ENCODE data around the gene TLR9.
A peak's percentile ranks its signal among the peaks of the same experiment; 100 is the strongest.

Gene TLR9

GRCh38 chr3:52222319-52223221 is 2.9 kb downstream of the TLR9 start:
- no peak overlapping the region for H3K4me3 ChIP-seq (ENCODE audit: low read depth, low read length)
- TF ChIP-seq MAX (IDR thresholded peaks at IDR 0.05; ENCODE audit: low read depth, low read length) (no peak), CTCF (IDR thresholded peaks at IDR 0.05; ENCODE audit: low read depth, low read length) (no peak), POLR2A (IDR thresholded peaks at IDR 0.05; ENCODE audit: extremely low read depth, insufficient read length) (no peak), MYC (IDR thresholded peaks at IDR 0.05; ENCODE audit: low read depth, low read length) (no peak)
- no peak for DNase-seq (ENCODE audit: low read depth)

DNA sequence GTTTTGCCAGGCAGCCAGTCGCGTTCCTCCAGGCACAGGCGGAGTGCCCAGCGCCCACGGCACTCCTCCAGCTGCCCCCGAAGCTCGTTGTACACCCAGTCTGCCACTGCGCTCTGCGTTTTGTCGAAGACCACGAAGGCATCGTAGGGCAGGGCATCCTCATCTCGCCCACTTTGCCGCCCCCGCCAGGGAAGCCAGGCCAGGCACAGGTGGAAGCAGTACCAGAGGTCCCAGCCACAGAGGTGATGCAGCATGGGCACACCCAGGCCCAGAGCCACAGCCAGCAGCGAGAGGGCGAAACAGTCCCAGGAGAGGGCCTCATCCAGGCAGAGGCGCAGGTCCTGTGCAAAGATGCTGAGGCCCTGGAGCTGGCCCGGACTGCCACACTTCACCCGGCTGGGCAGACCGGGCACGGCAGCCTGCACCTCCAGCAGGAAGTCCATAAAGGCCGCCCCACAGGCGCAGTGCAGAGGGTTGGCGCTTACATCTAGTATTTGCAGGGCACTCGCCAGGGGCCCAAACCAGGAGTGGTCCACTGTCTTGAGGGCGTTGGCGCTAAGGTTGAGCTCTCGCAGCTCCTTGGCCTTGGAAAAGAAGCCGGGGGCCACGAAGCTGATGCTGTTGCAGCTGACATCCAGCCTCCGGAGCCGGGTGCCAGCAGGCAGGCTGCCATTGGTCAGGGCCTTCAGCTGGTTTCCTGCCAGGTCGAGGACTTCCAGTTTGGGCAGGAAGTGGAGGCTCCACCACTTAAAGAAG is 3.7 kb downstream of the TLR9 start:
- DNase-seq (ENCODE audit: low read depth) = no peak
- no peak overlapping the region for H3K4me3 ChIP-seq (ENCODE audit: low read depth, low read length)
- no peak for TF ChIP-seq MAX (IDR thresholded peaks at IDR 0.05; ENCODE audit: low read depth, low read length)
- TF ChIP-seq CTCF (IDR thresholded peaks at IDR 0.05; ENCODE audit: low read depth, low read length) = no peak
- TF ChIP-seq MYC (IDR thresholded peaks at IDR 0.05; ENCODE audit: low read depth, low read length) = no peak
- TF ChIP-seq POLR2A (IDR thresholded peaks at IDR 0.05; ENCODE audit: extremely low read depth, insufficient read length) = no peak

- TF ChIP-seq CTCF (IDR thresholded peaks at IDR 0.05; ENCODE audit: low read depth, low read length) (no peak), MYC (IDR thresholded peaks at IDR 0.05; ENCODE audit: low read depth, low read length) (no peak), POLR2A (IDR thresholded peaks at IDR 0.05; ENCODE audit: extremely low read depth, insufficient read length) (no peak), MAX (IDR thresholded peaks at IDR 0.05; ENCODE audit: low read depth, low read length) (no peak)
- H3K4me3 ChIP-seq (ENCODE audit: low read depth, low read length) = no peak overlapping the region
- DNase-seq (ENCODE audit: low read depth) = no peak
These were observed 4.3 kb downstream of the TLR9 start for GRCh38 chr3:52221141-52221562.

DNA sequence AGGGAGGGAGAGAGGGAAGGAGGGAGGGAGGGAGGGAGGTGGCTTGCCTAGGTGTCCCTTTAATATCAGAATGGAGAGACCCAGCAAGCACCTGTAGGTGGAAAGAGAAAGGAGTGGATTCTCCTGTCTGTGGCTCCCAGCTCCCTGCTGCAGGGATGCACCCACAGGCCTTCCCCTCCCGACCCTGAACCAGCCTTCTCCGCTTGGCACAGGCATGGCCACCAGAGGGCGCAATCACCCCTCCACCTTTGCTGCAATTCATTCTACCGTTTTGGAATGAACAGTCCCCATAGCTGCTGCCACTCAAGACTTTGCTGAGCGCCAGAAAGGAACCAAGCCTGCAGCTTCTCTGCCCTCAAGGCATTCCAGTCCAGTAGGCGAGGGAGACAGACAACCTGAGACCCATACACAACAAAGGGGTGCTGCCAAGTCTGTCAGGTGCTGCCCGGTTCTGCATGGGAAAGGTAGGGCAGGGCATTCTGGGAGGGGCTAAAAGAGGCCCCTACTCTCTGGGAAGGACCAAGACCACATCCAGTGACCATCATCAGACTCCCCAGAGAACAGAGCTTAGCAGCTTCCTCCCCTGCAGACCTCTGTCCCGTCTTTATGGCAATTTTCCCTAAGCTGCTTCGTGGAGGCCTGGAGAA is 4.9 kb downstream of the TLR9 start:
- H3K4me3 ChIP-seq (ENCODE audit: low read depth, low read length) = no peak overlapping the region
- peak; percentile 88 for DNase-seq (ENCODE audit: low read depth)
- no peak for TF ChIP-seq POLR2A (IDR thresholded peaks at IDR 0.05; ENCODE audit: extremely low read depth, insufficient read length)
- peak; percentile 54 for TF ChIP-seq MAX (IDR thresholded peaks at IDR 0.05; ENCODE audit: low read depth, low read length)
- TF ChIP-seq CTCF (IDR thresholded peaks at IDR 0.05; ENCODE audit: low read depth, low read length) = peak; percentile 91
- TF ChIP-seq MYC (IDR thresholded peaks at IDR 0.05; ENCODE audit: low read depth, low read length) = peak; percentile 40; the same call in 1 of the 2 replicates

- no peak overlapping the region for H3K4me3 ChIP-seq (ENCODE audit: low read depth, low read length)
- DNase-seq (ENCODE audit: low read depth) = no peak
- TF ChIP-seq CTCF (IDR thresholded peaks at IDR 0.05; ENCODE audit: low read depth, low read length) (no peak), MAX (IDR thresholded peaks at IDR 0.05; ENCODE audit: low read depth, low read length) (no peak), POLR2A (IDR thresholded peaks at IDR 0.05; ENCODE audit: extremely low read depth, insufficient read length) (no peak), MYC (IDR thresholded peaks at IDR 0.05; ENCODE audit: low read depth, low read length) (no peak)
These were observed 6.4 kb downstream of the TLR9 start for GRCh38 chr3:52218937-52219650.
